HEK293 (cell line): ENCODE data around the gene USP31.

Source experiments
- CTCF ChIA-PET: fragments of 350-600 bp; formaldehyde crosslinking; extraction: SDS; loops from one replicate; lab custom pipeline; 2021; ENCODE audit warnings: antibody characterized with exemption; lab: Yijun Ruan, JAX
- POLR2A ChIA-PET: fragments of 300-600 bp; formaldehyde crosslinking; extraction: SDS; loops from one replicate; lab custom pipeline; 2020; ENCODE audit warnings: antibody characterized with exemption, inconsistent platforms; lab: Yijun Ruan, JAX
- H3K27ac ChIP-seq: fragments of 200-500 bp; sonication (Bioruptor generic); 2 replicates; pipeline ENCODE4 v1.5.1; 2014; ENCODE audit warnings: low read depth, low read length, control low read depth, inconsistent platforms; ENCODE audit errors: extremely low read depth
- H3K36me3 ChIP-seq, 2 experiments: fragments of 200-500 bp in 1 of 2; sonication (Bioruptor generic) in 1 of 2; 1 replicate in 1 of 2; 2 replicates in 1 of 2; pipeline ENCODE4 v1.5.1; 2014 to 2017; ENCODE audit warnings: inconsistent platforms in 2 of 2, low read length in 2 of 2; ENCODE audit not compliant: control insufficient read depth in 2 of 2, insufficient read depth in 1 of 2
- H3K4me1 ChIP-seq: fragments of 200-500 bp; sonication (Bioruptor generic); 2 replicates; pipeline ENCODE4 v1.5.1; 2014; ENCODE audit warnings: mild to moderate bottlenecking, low read length, inconsistent platforms; ENCODE audit not compliant: control insufficient read depth, insufficient read depth
- H3K4me3 ChIP-seq: 2 replicates; pipeline ENCODE4 v1.5.1; 2011; ENCODE audit warnings: low read depth, mild to moderate bottlenecking, control low read depth, low read length, moderate library complexity
- H3K9me3 ChIP-seq: fragments of 200-500 bp; sonication (Bioruptor generic); 2 replicates; pipeline ENCODE4 v1.5.1; 2014; ENCODE audit warnings: low read depth, low read length, inconsistent platforms; ENCODE audit not compliant: control insufficient read depth, insufficient read depth
- EGR2 ChIP-seq: fragments of 450-650 bp; formaldehyde crosslinking; IDR thresholded peaks from 2 replicates; pipeline ENCODE4 v1.5.1; 2016; ENCODE audit warnings: low read depth, missing biosample characterization, missing genetic modification characterization
- FEZF1 ChIP-seq: fragments of 450-650 bp; formaldehyde crosslinking; IDR thresholded peaks from 2 replicates; pipeline ENCODE4 v1.5.1; 2016; ENCODE audit warnings: missing biosample characterization, missing genetic modification characterization
- KLF16 ChIP-seq: fragments of 450-650 bp; formaldehyde crosslinking; IDR thresholded peaks from 2 replicates; pipeline ENCODE4 v1.5.1; 2017; ENCODE audit warnings: missing biosample characterization, missing genetic modification characterization
- SP2 ChIP-seq: fragments of 450-650 bp; formaldehyde crosslinking; IDR thresholded peaks from 2 replicates; pipeline ENCODE4 v1.5.1; 2016; ENCODE audit warnings: missing biosample characterization, missing genetic modification characterization
- SP3 ChIP-seq: fragments of 450-650 bp; formaldehyde crosslinking; IDR thresholded peaks from 2 replicates; pipeline ENCODE4 v1.5.1; 2016; ENCODE audit warnings: missing biosample characterization, missing genetic modification characterization
- ZBTB17 ChIP-seq: fragments of 450-650 bp; formaldehyde crosslinking; IDR thresholded peaks from 2 replicates; pipeline ENCODE4 v1.5.1; 2016; ENCODE audit warnings: missing biosample characterization, missing genetic modification characterization
- ZNF121 ChIP-seq: fragments of 450-650 bp; formaldehyde crosslinking; IDR thresholded peaks from 2 replicates; pipeline ENCODE4 v1.5.1; 2016; ENCODE audit warnings: missing biosample characterization, missing genetic modification characterization
- ZNF221 ChIP-seq: fragments of 450-650 bp; formaldehyde crosslinking; IDR thresholded peaks from 2 replicates; pipeline ENCODE4 v1.5.1; 2017; ENCODE audit warnings: missing biosample characterization, missing genetic modification characterization, borderline replicate concordance
- ZNF366 ChIP-seq: fragments of 450-650 bp; formaldehyde crosslinking; conservative IDR thresholded peaks from 2 replicates; pipeline ENCODE4 v1.5.1; 2016; ENCODE audit warnings: missing biosample characterization, missing genetic modification characterization
- ZNF423 ChIP-seq: fragments of 450-650 bp; formaldehyde crosslinking; IDR thresholded peaks from 2 replicates; pipeline ENCODE4 v1.5.1; 2016; ENCODE audit warnings: missing biosample characterization, missing genetic modification characterization
- ZNF510 ChIP-seq: fragments of 450-650 bp; formaldehyde crosslinking; IDR thresholded peaks from 2 replicates; pipeline ENCODE4 v1.5.1; 2018; ENCODE audit warnings: mild to moderate bottlenecking, missing genetic modification characterization, missing biosample characterization; ENCODE audit not compliant: insufficient replicate concordance
- ZNF514 ChIP-seq: fragments of 450-650 bp; formaldehyde crosslinking; IDR thresholded peaks from 2 replicates; pipeline ENCODE4 v1.5.1; 2016; ENCODE audit warnings: missing biosample characterization, missing genetic modification characterization
- ZNF629 ChIP-seq: fragments of 450-650 bp; formaldehyde crosslinking; IDR thresholded peaks from 2 replicates; pipeline ENCODE4 v1.5.1; 2017; ENCODE audit warnings: missing biosample characterization, missing genetic modification characterization
- ZNF660 ChIP-seq: fragments of 450-650 bp; IDR thresholded peaks from 2 replicates; pipeline ENCODE4 v1.5.1; 2018; ENCODE audit warnings: missing biosample characterization, mild to moderate bottlenecking, missing genetic modification characterization
- ZNF843 ChIP-seq: fragments of 450-650 bp; formaldehyde crosslinking; IDR thresholded peaks from 2 replicates; pipeline ENCODE4 v1.5.1; 2016; ENCODE audit warnings: missing biosample characterization, missing genetic modification characterization
- ZXDB ChIP-seq: fragments of 450-650 bp; formaldehyde crosslinking; IDR thresholded peaks from 2 replicates; pipeline ENCODE4 v1.5.1; 2016; ENCODE audit warnings: missing biosample characterization, missing genetic modification characterization
- TF ChIP-seq, protein P1 (sequence below): fragments of 450-650 bp; formaldehyde crosslinking; IDR thresholded peaks from 2 replicates; pipeline ENCODE4 v1.5.1; 2017; ENCODE audit warnings: missing biosample characterization, missing genetic modification characterization
- TF ChIP-seq, protein P2 (sequence below): fragments of 450-650 bp; formaldehyde crosslinking; IDR thresholded peaks from 2 replicates; pipeline ENCODE4 v1.5.1; 2016; ENCODE audit warnings: missing biosample characterization, missing genetic modification characterization
- TF ChIP-seq, protein P3 (sequence below): fragments of 450-650 bp; formaldehyde crosslinking; IDR thresholded peaks from 2 replicates; pipeline ENCODE4 v1.5.1; 2016; ENCODE audit warnings: missing biosample characterization, missing genetic modification characterization, borderline replicate concordance
- TF ChIP-seq, protein P4 (sequence below): fragments of 450-650 bp; formaldehyde crosslinking; IDR thresholded peaks from 2 replicates; pipeline ENCODE4 v1.5.1; 2017; ENCODE audit warnings: missing biosample characterization, missing genetic modification characterization
- TF ChIP-seq, protein P5 (sequence below): fragments of 450-650 bp; formaldehyde crosslinking; IDR thresholded peaks from 2 replicates; pipeline ENCODE4 v1.5.1; 2017; ENCODE audit warnings: missing biosample characterization, missing genetic modification characterization
- TF ChIP-seq, protein P6 (sequence below): fragments of 450-650 bp; formaldehyde crosslinking; optimal IDR thresholded peaks from 2 replicates; pipeline ENCODE3; 2016; ENCODE audit warnings: missing biosample characterization, mild to moderate bottlenecking, missing genetic modification characterization
- TF ChIP-seq, protein P7 (sequence below): fragments of 450-650 bp; formaldehyde crosslinking; IDR thresholded peaks from 2 replicates; pipeline ENCODE4 v1.5.1; 2016; ENCODE audit warnings: missing biosample characterization, missing genetic modification characterization

Gene USP31

DNA sequence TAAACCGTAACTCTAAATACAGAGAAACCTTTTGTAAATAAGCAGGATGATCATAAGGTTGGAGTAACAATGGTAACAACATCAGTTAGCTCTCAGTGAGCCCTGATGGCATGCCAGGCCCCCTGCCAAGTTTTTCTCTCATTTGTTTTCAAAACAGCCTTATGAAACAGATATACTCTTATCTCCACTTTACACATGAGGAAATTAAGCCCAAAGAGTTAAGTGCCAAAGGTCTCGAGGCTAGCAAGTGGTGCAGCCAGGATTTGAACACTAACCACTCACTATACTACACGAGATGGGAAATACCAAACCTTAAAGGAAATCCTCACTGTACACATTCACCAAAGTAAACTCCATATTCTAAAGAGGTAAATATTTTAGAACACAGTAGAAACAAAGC is 15.0 kb downstream of the USP31 start (continued):
- peak; percentile 74 for TF ChIP-seq ZNF843 (tag by site-specific recombination)
- TF ChIP-seq SP3 = no peak
- no peak for TF ChIP-seq KLF16 (tag by site-specific recombination)
- peak; percentile 67; the same call in 1 of the 2 replicates for TF ChIP-seq ZXDB (tag by site-specific recombination)
- TF ChIP-seq, protein P1, sequence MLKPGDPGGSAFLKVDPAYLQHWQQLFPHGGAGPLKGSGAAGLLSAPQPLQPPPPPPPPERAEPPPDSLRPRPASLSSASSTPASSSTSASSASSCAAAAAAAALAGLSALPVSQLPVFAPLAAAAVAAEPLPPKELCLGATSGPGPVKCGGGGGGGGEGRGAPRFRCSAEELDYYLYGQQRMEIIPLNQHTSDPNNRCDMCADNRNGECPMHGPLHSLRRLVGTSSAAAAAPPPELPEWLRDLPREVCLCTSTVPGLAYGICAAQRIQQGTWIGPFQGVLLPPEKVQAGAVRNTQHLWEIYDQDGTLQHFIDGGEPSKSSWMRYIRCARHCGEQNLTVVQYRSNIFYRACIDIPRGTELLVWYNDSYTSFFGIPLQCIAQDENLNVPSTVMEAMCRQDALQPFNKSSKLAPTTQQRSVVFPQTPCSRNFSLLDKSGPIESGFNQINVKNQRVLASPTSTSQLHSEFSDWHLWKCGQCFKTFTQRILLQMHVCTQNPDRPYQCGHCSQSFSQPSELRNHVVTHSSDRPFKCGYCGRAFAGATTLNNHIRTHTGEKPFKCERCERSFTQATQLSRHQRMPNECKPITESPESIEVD (tag by site-specific recombination) = peak; percentile 92
- peak; percentile 49; the same call in 1 of the 2 replicates for TF ChIP-seq ZBTB17
- TF ChIP-seq, protein P2, sequence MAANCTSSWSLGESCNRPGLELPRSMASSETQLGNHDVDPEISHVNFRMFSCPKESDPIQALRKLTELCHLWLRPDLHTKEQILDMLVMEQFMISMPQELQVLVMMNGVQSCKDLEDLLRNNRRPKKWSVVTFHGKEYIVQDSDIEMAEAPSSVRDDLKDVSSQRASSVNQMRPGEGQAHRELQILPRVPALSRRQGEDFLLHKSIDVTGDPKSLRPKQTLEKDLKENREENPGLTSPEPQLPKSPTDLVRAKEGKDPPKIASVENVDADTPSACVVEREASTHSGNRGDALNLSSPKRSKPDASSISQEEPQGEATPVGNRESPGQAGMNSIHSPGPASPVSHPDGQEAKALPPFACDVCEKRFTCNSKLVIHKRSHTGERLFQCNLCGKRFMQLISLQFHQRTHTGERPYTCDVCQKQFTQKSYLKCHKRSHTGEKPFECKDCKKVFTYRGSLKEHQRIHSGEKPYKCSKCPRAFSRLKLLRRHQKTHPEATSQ (tag by site-specific recombination) = no peak
- no peak for TF ChIP-seq ZNF221
- no peak for TF ChIP-seq ZNF660
- TF ChIP-seq ZNF629 = peak; percentile 58; the same call in 1 of the 2 replicates
- peak; percentile 49 for TF ChIP-seq FEZF1 (tag by site-specific recombination)
- no peak for TF ChIP-seq ZNF510 (tag by site-specific recombination)
- TF ChIP-seq ZNF423 (tag by site-specific recombination) = no peak

DNA sequence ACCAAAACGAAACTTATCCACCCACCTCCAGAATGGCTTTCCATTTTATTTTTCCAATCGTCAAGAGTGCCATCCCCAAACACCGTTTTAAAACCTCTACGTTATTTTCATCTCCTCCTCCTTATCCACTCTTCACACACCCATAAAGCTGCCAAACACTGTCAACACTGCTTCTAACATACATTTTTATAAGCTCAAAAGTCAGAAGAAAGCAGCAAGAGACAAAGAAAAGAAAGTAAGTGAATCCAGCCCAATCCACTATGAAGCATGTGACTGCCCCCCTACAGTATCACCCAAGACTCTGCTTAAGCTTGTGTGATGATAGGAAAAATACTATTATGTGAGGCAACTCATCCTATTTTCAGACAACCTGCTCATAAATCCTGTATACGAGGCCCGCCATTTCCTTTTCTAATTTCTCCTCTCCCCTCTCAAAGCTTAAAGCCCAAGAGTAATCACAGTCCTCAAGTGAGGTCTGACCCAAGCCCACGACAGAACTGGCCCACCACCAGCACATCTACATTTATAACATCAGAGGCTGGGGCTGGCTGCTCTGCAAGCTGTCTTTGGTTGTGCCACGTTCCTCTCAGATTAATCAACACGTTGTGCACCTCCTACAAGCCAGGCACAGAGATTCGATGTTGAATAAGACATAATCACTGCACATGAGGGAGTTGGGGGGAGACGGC is 16.3 kb downstream of the USP31 start:
- H3K27ac ChIP-seq = 0 out of 2 replicates have a peak overlapping the region, but pooled peaks have one; percentile 8
- CTCF ChIA-PET = interaction anchor here (0.5 to 0.9 kb wide), 3 partner anchors 14 to 1324 kb away, joined by 3 to 4 read pairs (median 3); no protein-coding TSS in a partner anchor
- TF ChIP-seq, protein P3, sequence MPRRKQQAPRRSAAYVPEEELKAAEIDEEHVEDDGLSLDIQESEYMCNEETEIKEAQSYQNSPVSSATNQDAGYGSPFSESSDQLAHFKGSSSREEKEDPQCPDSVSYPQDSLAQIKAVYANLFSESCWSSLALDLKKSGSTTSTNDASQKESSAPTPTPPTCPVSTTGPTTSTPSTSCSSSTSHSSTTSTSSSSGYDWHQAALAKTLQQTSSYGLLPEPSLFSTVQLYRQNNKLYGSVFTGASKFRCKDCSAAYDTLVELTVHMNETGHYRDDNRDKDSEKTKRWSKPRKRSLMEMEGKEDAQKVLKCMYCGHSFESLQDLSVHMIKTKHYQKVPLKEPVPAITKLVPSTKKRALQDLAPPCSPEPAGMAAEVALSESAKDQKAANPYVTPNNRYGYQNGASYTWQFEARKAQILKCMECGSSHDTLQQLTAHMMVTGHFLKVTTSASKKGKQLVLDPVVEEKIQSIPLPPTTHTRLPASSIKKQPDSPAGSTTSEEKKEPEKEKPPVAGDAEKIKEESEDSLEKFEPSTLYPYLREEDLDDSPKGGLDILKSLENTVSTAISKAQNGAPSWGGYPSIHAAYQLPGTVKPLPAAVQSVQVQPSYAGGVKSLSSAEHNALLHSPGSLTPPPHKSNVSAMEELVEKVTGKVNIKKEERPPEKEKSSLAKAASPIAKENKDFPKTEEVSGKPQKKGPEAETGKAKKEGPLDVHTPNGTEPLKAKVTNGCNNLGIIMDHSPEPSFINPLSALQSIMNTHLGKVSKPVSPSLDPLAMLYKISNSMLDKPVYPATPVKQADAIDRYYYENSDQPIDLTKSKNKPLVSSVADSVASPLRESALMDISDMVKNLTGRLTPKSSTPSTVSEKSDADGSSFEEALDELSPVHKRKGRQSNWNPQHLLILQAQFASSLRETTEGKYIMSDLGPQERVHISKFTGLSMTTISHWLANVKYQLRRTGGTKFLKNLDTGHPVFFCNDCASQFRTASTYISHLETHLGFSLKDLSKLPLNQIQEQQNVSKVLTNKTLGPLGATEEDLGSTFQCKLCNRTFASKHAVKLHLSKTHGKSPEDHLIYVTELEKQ (tag by site-specific recombination) = no peak
- TF ChIP-seq ZNF121 = no peak
- no peak for TF ChIP-seq ZNF366 (tag by site-specific recombination)
- TF ChIP-seq, protein P4, sequence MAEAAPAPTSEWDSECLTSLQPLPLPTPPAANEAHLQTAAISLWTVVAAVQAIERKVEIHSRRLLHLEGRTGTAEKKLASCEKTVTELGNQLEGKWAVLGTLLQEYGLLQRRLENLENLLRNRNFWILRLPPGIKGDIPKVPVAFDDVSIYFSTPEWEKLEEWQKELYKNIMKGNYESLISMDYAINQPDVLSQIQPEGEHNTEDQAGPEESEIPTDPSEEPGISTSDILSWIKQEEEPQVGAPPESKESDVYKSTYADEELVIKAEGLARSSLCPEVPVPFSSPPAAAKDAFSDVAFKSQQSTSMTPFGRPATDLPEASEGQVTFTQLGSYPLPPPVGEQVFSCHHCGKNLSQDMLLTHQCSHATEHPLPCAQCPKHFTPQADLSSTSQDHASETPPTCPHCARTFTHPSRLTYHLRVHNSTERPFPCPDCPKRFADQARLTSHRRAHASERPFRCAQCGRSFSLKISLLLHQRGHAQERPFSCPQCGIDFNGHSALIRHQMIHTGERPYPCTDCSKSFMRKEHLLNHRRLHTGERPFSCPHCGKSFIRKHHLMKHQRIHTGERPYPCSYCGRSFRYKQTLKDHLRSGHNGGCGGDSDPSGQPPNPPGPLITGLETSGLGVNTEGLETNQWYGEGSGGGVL (tag by site-specific recombination) = no peak
- TF ChIP-seq, protein P5, sequence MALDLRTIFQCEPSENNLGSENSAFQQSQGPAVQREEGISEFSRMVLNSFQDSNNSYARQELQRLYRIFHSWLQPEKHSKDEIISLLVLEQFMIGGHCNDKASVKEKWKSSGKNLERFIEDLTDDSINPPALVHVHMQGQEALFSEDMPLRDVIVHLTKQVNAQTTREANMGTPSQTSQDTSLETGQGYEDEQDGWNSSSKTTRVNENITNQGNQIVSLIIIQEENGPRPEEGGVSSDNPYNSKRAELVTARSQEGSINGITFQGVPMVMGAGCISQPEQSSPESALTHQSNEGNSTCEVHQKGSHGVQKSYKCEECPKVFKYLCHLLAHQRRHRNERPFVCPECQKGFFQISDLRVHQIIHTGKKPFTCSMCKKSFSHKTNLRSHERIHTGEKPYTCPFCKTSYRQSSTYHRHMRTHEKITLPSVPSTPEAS = no peak
- TF ChIP-seq EGR2 (tag by site-specific recombination) = no peak
- TF ChIP-seq, protein P6, sequence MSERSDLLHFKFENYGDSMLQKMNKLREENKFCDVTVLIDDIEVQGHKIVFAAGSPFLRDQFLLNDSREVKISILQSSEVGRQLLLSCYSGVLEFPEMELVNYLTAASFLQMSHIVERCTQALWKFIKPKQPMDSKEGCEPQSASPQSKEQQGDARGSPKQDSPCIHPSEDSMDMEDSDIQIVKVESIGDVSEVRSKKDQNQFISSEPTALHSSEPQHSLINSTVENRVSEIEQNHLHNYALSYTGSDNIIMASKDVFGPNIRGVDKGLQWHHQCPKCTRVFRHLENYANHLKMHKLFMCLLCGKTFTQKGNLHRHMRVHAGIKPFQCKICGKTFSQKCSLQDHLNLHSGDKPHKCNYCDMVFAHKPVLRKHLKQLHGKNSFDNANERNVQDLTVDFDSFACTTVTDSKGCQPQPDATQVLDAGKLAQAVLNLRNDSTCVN (tag by site-specific recombination) = no peak
- TF ChIP-seq, protein P7, sequence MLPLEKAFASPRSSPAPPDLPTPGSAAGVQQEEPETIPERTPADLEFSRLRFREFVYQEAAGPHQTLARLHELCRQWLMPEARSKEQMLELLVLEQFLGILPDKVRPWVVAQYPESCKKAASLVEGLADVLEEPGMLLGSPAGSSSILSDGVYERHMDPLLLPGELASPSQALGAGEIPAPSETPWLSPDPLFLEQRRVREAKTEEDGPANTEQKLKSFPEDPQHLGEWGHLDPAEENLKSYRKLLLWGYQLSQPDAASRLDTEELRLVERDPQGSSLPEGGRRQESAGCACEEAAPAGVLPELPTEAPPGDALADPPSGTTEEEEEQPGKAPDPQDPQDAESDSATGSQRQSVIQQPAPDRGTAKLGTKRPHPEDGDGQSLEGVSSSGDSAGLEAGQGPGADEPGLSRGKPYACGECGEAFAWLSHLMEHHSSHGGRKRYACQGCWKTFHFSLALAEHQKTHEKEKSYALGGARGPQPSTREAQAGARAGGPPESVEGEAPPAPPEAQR (tag by site-specific recombination) = no peak
- TF ChIP-seq SP2 = no peak
- no peak for TF ChIP-seq ZNF514 (tag by site-specific recombination)

More for the DNA sequence above, 16.3 kb downstream of the USP31 start:
- Histone ChIP-seq H3K4me1 (peaks cover 19% of the 10 kb centered on the region; the same call in 1 of the 2 replicates), H3K36me3 (peaks cover 0 to 5% of the 10 kb centered on the region in 2 experiments; a peak in 1 of 3 replicates), H3K4me3 (no peak overlapping the region), H3K9me3 (no peaks in the 10 kb centered on the region)
- POLR2A ChIA-PET = no interaction called here
